ENCODE data around the gene TAS1R2. TPM values are rescaled to one million over a fixed set of nuclear protein-coding genes. Genes with fewer than 3 reads are reported as not detected.

The TAS1R2 gene
- total RNA-seq, 5 donors from 2014 or later (not counting 1 experiment from before 2014, with no cell fraction given): not detected

- DNase-seq (no peak), ATAC-seq (replicated peaks in 1 of 4) (no peak)
- H3K4me1 Mint-ChIP-seq: peaks cover 0 to 8% (median 0%) of the 10 kb centered on the region in 3 donors
- H3K4me1 ChIP-seq (ENCODE audit: control insufficient read depth in 1 of 2, extremely low read depth in 1 of 2, insufficient read depth in 2 of 2, low read length in 2 of 2): peaks cover 0 to 6% of the 10 kb centered on the region in 2 experiments
- H3K4me3 Mint-ChIP-seq: no peak overlapping the region
- no peak overlapping the region for H3K27ac Mint-ChIP-seq
- ChIA-PET POLR2A (no interaction called here), CTCF (no interaction called here)
- H3K27ac ChIP-seq (ENCODE audit: low read length): no peak overlapping the region
- 92% methylated on average over 6 of the region's 6 CpGs for WGBS (ENCODE audit: insufficient coverage)
- H3K27me3 ChIP-seq (replicated peaks in 1 of 2; ENCODE audit: control insufficient read depth in 2 of 2, extremely low read depth in 1 of 2, insufficient read depth in 2 of 2, low read length in 1 of 2): peaks cover 2 to 47% of the 10 kb centered on the region in 2 experiments
- H3K9me3 ChIP-seq: no peaks in the 10 kb centered on the region
- no peaks in the 10 kb centered on the region for H3K9me3 Mint-ChIP-seq
- no peaks in the 10 kb centered on the region for H3K36me3 Mint-ChIP-seq
- no peak overlapping the region for H3K4me3 ChIP-seq (ENCODE audit: control insufficient read depth in 1 of 2, extremely low read depth in 1 of 2, low read length in 1 of 2)
- H3K36me3 ChIP-seq (ENCODE audit: control insufficient read depth in 2 of 2, extremely low read depth in 1 of 2, insufficient read depth in 1 of 2, low read length in 1 of 2): no peaks in the 10 kb centered on the region
- H3K27me3 Mint-ChIP-seq: peaks cover 27 to 37% of the 10 kb centered on the region in 2 donors
Observed at GRCh38 chr1:18823438-18823837, 36.0 kb downstream of the TAS1R2 start.

GRCh38 chr1:18820791-18821641, 38.4 kb downstream of the TAS1R2 start:
- DNase-seq (peak in 33 of 35 experiments; percentile 8 to 71 (median 42)), ATAC-seq (replicated peaks in 1 of 4) (peak in 3 of 4 experiments; percentile 35 to 60 (median 56))
- WGBS (ENCODE audit: insufficient coverage): 41% methylated on average over 21 of the region's 22 CpGs
- Mint-ChIP-seq H3K27ac (no peak overlapping the region), H3K36me3 (no peaks in the 10 kb centered on the region), H3K27me3 (peaks cover 45 to 52% of the 10 kb centered on the region in 2 donors), H3K9me3 (no peaks in the 10 kb centered on the region), H3K4me1 (peaks cover 0 to 8% (median 0%) of the 10 kb centered on the region in 3 donors), H3K4me3 (no peak overlapping the region)
- ChIA-PET CTCF (interaction anchor here (0.8 to 1.4 kb wide), 2 partner anchors 224 kb away, joined by 4 to 5 read pairs; no protein-coding TSS in a partner anchor), POLR2A (no interaction called here)
- H3K36me3 ChIP-seq (ENCODE audit: control insufficient read depth in 2 of 2, extremely low read depth in 1 of 2, insufficient read depth in 1 of 2, low read length in 1 of 2): no peaks in the 10 kb centered on the region
- H3K27me3 ChIP-seq (replicated peaks in 1 of 2; ENCODE audit: control insufficient read depth in 2 of 2, extremely low read depth in 1 of 2, insufficient read depth in 2 of 2, low read length in 1 of 2): peaks cover 0 to 52% of the 10 kb centered on the region in 2 experiments
- H3K9me3 ChIP-seq: no peaks in the 10 kb centered on the region
- H3K4me3 ChIP-seq (ENCODE audit: control insufficient read depth in 1 of 2, extremely low read depth in 1 of 2, low read length in 1 of 2): no peak overlapping the region
- peaks cover 0 to 9% of the 10 kb centered on the region in 2 experiments for H3K4me1 ChIP-seq (ENCODE audit: control insufficient read depth in 1 of 2, extremely low read depth in 1 of 2, insufficient read depth in 2 of 2, low read length in 2 of 2)
- H3K27ac ChIP-seq (ENCODE audit: low read length): no peak overlapping the region

GRCh38 chr1:18819986-18820790, 39.3 kb downstream of the TAS1R2 start:
- H3K36me3 ChIP-seq (ENCODE audit: control insufficient read depth in 2 of 2, extremely low read depth in 1 of 2, insufficient read depth in 1 of 2, low read length in 1 of 2): no peaks in the 10 kb centered on the region
- H3K4me1 ChIP-seq (ENCODE audit: control insufficient read depth in 1 of 2, extremely low read depth in 1 of 2, insufficient read depth in 2 of 2, low read length in 2 of 2): peaks cover 0 to 9% of the 10 kb centered on the region in 2 experiments
- peaks cover 0 to 53% of the 10 kb centered on the region in 2 experiments for H3K27me3 ChIP-seq (replicated peaks in 1 of 2; ENCODE audit: control insufficient read depth in 2 of 2, extremely low read depth in 1 of 2, insufficient read depth in 2 of 2, low read length in 1 of 2)
- Mint-ChIP-seq H3K4me1 (peaks cover 0 to 8% (median 0%) of the 10 kb centered on the region in 3 donors), H3K27ac (no peak overlapping the region), H3K4me3 (no peak overlapping the region), H3K27me3 (peaks cover 46 to 47% of the 10 kb centered on the region in 2 donors), H3K36me3 (no peaks in the 10 kb centered on the region), H3K9me3 (no peaks in the 10 kb centered on the region)
- CTCF ChIA-PET: interaction anchor here in 1 of 2 donors (0.8 kb wide), 1 partner anchor 223 kb away, joined by 4 read pairs; no protein-coding TSS in a partner anchor
- ATAC-seq (replicated peaks in 1 of 4) (no peak), DNase-seq (no peak)
- H3K4me3 ChIP-seq (ENCODE audit: control insufficient read depth in 1 of 2, extremely low read depth in 1 of 2, low read length in 1 of 2): no peak overlapping the region
- H3K27ac ChIP-seq (ENCODE audit: low read length): no peak overlapping the region
- WGBS (ENCODE audit: insufficient coverage): 72% methylated on average over 32 of the region's 38 CpGs
- POLR2A ChIA-PET: no interaction called here
- no peaks in the 10 kb centered on the region for H3K9me3 ChIP-seq

GRCh38 chr1:18819203-18819602, 40.3 kb downstream of the TAS1R2 start:
- 13% methylated on average over 4 of the region's 12 CpGs for WGBS (ENCODE audit: insufficient coverage)
- CTCF ChIA-PET: no interaction called here
- POLR2A ChIA-PET: no interaction called here

GRCh38 chr1:18817795-18818435, 41.5 kb downstream of the TAS1R2 start:
- Mint-ChIP-seq H3K9me3 (no peaks in the 10 kb centered on the region), H3K27me3 (peaks cover 47 to 48% of the 10 kb centered on the region in 2 donors), H3K4me3 (no peak overlapping the region), H3K27ac (no peak overlapping the region), H3K36me3 (no peaks in the 10 kb centered on the region), H3K4me1 (peaks cover 0 to 8% (median 0%) of the 10 kb centered on the region in 3 donors)
- POLR2A ChIA-PET: interaction anchor here in 1 of 2 donors (0.6 kb wide), 1 partner anchor 223 kb away, joined by 5 read pairs; no protein-coding TSS in a partner anchor
- Histone ChIP-seq H3K27me3 (replicated peaks in 1 of 2; ENCODE audit: control insufficient read depth in 2 of 2, extremely low read depth in 1 of 2, insufficient read depth in 2 of 2, low read length in 1 of 2) (peaks cover 0 to 60% of the 10 kb centered on the region in 2 experiments), H3K36me3 (ENCODE audit: control insufficient read depth in 2 of 2, extremely low read depth in 1 of 2, insufficient read depth in 1 of 2, low read length in 1 of 2) (no peaks in the 10 kb centered on the region), H3K9me3 (no peaks in the 10 kb centered on the region), H3K4me3 (ENCODE audit: control insufficient read depth in 1 of 2, extremely low read depth in 1 of 2, low read length in 1 of 2) (no peak overlapping the region), H3K4me1 (ENCODE audit: control insufficient read depth in 1 of 2, extremely low read depth in 1 of 2, insufficient read depth in 2 of 2, low read length in 2 of 2) (peaks cover 0 to 9% of the 10 kb centered on the region in 2 experiments), H3K27ac (ENCODE audit: low read length) (no peak overlapping the region)
- CTCF ChIA-PET: no interaction called here
- WGBS (ENCODE audit: insufficient coverage): 53% methylated on average over 22 of the region's 22 CpGs
- ATAC-seq (replicated peaks in 1 of 4) (no peak), DNase-seq (no peak)

More at GRCh38 chr1:18819203-18819602, 40.3 kb downstream of the TAS1R2 start:
- Histone ChIP-seq H3K27me3 (replicated peaks in 1 of 2; ENCODE audit: control insufficient read depth in 2 of 2, extremely low read depth in 1 of 2, insufficient read depth in 2 of 2, low read length in 1 of 2) (peaks cover 0 to 56% of the 10 kb centered on the region in 2 experiments), H3K36me3 (ENCODE audit: control insufficient read depth in 2 of 2, extremely low read depth in 1 of 2, insufficient read depth in 1 of 2, low read length in 1 of 2) (no peaks in the 10 kb centered on the region), H3K4me3 (ENCODE audit: control insufficient read depth in 1 of 2, extremely low read depth in 1 of 2, low read length in 1 of 2) (no peak overlapping the region), H3K9me3 (no peaks in the 10 kb centered on the region), H3K4me1 (ENCODE audit: control insufficient read depth in 1 of 2, extremely low read depth in 1 of 2, insufficient read depth in 2 of 2, low read length in 2 of 2) (peaks cover 0 to 9% of the 10 kb centered on the region in 2 experiments), H3K27ac (ENCODE audit: low read length) (no peak overlapping the region)
- Mint-ChIP-seq H3K9me3 (no peaks in the 10 kb centered on the region), H3K4me3 (no peak overlapping the region), H3K4me1 (peaks cover 0 to 8% (median 0%) of the 10 kb centered on the region in 3 donors), H3K27ac (no peak overlapping the region), H3K36me3 (no peaks in the 10 kb centered on the region), H3K27me3 (peaks cover 46 to 51% of the 10 kb centered on the region in 2 donors)
- no peak for DNase-seq
- ATAC-seq (replicated peaks in 1 of 4): no peak

GRCh38 chr1:18817316-18817715, 42.1 kb downstream of the TAS1R2 start:
- ChIA-PET POLR2A (no interaction called here), CTCF (no interaction called here)
- Histone ChIP-seq H3K4me1 (ENCODE audit: control insufficient read depth in 1 of 2, extremely low read depth in 1 of 2, insufficient read depth in 2 of 2, low read length in 2 of 2) (peaks cover 0 to 9% of the 10 kb centered on the region in 2 experiments), H3K27me3 (replicated peaks in 1 of 2; ENCODE audit: control insufficient read depth in 2 of 2, extremely low read depth in 1 of 2, insufficient read depth in 2 of 2, low read length in 1 of 2) (peaks cover 0 to 62% of the 10 kb centered on the region in 2 experiments), H3K27ac (ENCODE audit: low read length) (no peak overlapping the region), H3K36me3 (ENCODE audit: control insufficient read depth in 2 of 2, extremely low read depth in 1 of 2, insufficient read depth in 1 of 2, low read length in 1 of 2) (no peaks in the 10 kb centered on the region), H3K9me3 (no peaks in the 10 kb centered on the region), H3K4me3 (ENCODE audit: control insufficient read depth in 1 of 2, extremely low read depth in 1 of 2, low read length in 1 of 2) (no peak overlapping the region)
- H3K27me3 Mint-ChIP-seq: peaks cover 50 to 53% of the 10 kb centered on the region in 2 donors
- ATAC-seq (replicated peaks in 1 of 4): no peak
- H3K4me3 Mint-ChIP-seq: no peak overlapping the region
- no peak for DNase-seq
- WGBS (ENCODE audit: insufficient coverage): 63% methylated on average over 2 of the region's 3 CpGs
- peaks cover 0 to 8% (median 0%) of the 10 kb centered on the region in 3 donors for H3K4me1 Mint-ChIP-seq
- H3K27ac Mint-ChIP-seq: no peak overlapping the region
- no peaks in the 10 kb centered on the region for H3K36me3 Mint-ChIP-seq
- H3K9me3 Mint-ChIP-seq: no peaks in the 10 kb centered on the region
